GM12873 (cell line): ENCODE results near the gene ZC3H18.

Experiments used
- CTCF ChIP-seq: IDR thresholded peaks from 2 replicates; pipeline ENCODE4 v1.5.1; 2012; ENCODE audit warnings: low read depth, mild to moderate bottlenecking, moderate library complexity, low read length, control low read depth; ENCODE audit not compliant: insufficient read depth; ENCODE audit errors: missing control alignments

Gene ZC3H18

GRCh38 chr16:88658714-88659113, 88.5 kb downstream of the ZC3H18 start:
- TF ChIP-seq CTCF: no peak

GRCh38 chr16:88659160-88659559, 89.0 kb downstream of the ZC3H18 start:
- TF ChIP-seq CTCF: no peak

- TF ChIP-seq CTCF: no peak
Observed at GRCh38 chr16:88661468-88661867, 91.3 kb downstream of the ZC3H18 start.

- no peak for TF ChIP-seq CTCF
Observed at GRCh38 chr16:88662222-88662842, 92.1 kb downstream of the ZC3H18 start.

- TF ChIP-seq CTCF: no peak
Observed at GRCh38 chr16:88662843-88663606, 92.8 kb downstream of the ZC3H18 start, which contains the start of gene MVD. Gene MVD (minus strand): TSS chr16:88663091. CDS start chr16:88663080, 11 bp downstream.

GRCh38 chr16:88665148-88665547, 94.9 kb downstream of the ZC3H18 start:
- no peak for TF ChIP-seq CTCF

GRCh38 chr16:88665570-88665969, 95.4 kb downstream of the ZC3H18 start:
- no peak for TF ChIP-seq CTCF
